Measurements from ENCODE around the gene SLC19A2.
"Not testable (repeated sequence)": the region's sequence is repeated elsewhere in the genome, so short reads cannot be mapped to it uniquely, and the experiment has no call there.

SLC19A2 gene, protein sequence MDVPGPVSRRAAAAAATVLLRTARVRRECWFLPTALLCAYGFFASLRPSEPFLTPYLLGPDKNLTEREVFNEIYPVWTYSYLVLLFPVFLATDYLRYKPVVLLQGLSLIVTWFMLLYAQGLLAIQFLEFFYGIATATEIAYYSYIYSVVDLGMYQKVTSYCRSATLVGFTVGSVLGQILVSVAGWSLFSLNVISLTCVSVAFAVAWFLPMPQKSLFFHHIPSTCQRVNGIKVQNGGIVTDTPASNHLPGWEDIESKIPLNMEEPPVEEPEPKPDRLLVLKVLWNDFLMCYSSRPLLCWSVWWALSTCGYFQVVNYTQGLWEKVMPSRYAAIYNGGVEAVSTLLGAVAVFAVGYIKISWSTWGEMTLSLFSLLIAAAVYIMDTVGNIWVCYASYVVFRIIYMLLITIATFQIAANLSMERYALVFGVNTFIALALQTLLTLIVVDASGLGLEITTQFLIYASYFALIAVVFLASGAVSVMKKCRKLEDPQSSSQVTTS

DNA sequence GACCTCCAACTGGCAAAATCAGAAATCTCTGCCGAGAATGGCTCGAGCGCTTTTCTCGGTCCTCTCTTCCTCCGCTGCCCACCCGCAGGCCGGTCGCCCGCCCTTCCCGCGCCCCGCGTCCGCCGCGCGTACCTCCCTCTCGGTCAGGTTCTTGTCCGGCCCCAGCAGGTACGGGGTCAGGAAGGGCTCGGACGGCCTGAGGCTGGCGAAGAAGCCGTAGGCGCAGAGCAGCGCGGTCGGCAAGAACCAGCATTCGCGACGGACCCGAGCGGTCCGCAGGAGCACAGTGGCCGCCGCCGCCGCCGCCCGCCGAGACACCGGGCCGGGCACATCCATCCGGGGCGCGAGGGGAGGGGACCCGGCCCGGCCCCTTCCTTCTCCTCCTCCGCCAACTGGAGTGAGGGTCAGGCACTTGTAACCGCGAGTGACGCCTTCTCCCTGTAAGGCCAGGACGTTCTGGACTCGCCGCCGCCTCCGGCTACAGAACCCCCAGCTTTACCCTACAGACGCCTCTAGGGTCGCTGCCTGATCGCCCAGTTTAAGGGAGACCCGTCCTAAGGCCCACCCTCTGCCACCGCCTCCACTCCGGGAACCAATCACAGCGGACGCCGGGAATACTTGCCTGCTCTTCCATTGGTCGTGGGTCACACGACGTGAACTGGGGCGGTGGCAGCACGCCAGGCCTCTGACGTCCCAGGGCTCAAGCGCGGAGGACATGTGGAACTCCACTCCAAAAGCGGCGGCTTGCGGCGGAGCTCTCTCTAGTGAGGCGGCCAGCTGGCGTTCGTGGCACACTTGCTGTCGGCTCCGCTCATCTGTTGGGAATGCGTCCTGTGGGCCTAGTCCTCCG, at the start of gene SLC19A2:
TSS of gene SLC19A2 (minus strand) at position 514 of the 850 bp plus-strand sequence. CDS start at position 336, 178 bp downstream.
- DNase-seq: peak; percentile 100

DNA sequence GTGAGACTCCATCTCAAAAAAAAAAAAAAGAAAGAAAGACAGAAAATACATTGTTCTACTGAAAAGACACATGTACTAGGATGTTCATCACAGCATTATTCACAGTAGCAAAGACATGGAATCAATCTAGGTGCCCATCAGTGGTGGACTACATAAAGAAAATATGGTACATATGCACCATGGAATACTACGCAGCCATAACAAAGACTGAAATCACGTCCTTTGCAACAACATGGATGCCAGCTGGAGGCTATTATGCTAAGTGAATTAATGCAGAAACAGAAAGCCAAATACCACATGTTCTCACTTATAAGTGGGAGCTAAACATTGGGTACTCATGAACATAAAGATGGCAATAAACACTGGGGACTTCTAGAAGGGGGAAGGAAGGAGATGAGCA, 48.9 kb upstream of the SLC19A2 start:
- DNase-seq: no peak

DNA sequence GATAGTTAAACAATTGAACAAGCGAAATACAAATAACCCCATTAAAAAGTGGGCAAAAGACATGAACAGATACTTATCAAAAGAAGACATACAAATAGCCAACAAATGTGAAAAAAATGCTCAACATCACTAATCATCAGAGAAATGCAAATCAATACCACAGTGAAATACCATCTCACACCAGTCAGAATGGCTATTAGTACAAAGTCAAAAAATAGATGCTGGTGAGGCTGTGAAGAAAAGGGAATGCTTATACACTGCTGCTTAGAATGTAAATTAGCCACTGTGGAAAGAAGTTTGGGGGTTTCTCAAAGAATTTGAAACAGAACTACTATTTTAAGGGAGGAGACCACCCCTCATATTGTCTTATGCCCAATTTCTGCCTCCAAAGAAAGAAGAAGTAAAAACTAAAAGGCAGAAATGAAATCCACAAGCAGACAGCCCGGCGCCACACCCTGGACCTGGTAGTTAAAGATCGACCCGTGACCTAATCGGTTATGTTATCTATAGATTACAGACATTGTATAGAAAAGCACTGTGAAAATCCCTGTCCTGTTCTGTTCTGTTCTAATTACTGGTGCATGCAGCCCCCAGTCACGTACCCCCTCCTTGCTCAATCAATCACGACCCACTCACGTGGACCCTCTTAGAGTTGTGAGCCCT, 47.9 kb upstream of the SLC19A2 start:
- DNase-seq: not testable (repeated sequence)

DNA sequence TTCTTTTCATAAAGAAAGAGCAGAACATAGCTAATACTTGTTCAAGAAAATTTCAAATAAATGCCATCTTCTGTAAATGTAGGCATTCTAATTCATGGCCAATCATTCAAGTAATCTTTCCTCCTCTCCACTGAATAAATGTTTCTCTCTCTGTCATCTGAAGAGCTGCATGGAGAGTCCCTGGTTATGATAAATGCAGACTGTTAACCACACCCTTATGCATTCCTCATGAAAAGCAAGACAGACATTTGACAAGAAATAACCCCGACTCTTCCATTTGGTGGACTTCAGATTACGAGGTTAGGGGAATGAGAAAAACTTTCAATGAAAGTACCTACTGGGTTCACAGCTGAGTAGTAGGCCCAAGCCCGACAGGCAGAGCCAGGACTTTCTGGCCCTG, 44.7 kb upstream of the SLC19A2 start:
- DNase-seq: no peak

DNA sequence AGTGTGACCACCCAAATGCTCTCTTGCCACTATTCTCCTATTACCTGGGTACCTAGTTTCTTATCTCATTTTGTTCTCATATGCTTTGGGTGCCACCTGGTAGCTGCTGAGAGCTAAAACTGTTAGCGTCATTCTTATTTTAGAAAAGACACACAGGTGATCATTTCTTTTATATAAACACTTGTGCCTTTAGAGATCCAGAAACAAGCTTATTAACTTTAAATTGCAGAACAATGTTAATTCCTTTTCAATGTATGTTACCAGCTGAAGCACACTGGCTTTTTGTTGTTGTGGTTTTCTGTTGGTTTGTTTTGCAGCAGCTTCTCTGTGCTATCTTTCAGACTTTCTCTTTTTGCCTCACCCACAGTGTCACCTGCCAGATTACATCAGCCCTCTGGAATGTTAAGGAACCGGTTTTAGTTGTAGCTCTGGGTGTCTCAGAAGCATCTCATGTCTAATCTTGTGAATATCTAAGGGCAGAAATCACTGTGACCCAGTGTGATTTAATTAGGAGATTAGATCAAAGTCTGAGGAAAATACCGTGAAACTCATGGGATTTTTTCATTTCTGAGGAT, 43.4 kb upstream of the SLC19A2 start:
- peak; percentile 20 for DNase-seq

DNA sequence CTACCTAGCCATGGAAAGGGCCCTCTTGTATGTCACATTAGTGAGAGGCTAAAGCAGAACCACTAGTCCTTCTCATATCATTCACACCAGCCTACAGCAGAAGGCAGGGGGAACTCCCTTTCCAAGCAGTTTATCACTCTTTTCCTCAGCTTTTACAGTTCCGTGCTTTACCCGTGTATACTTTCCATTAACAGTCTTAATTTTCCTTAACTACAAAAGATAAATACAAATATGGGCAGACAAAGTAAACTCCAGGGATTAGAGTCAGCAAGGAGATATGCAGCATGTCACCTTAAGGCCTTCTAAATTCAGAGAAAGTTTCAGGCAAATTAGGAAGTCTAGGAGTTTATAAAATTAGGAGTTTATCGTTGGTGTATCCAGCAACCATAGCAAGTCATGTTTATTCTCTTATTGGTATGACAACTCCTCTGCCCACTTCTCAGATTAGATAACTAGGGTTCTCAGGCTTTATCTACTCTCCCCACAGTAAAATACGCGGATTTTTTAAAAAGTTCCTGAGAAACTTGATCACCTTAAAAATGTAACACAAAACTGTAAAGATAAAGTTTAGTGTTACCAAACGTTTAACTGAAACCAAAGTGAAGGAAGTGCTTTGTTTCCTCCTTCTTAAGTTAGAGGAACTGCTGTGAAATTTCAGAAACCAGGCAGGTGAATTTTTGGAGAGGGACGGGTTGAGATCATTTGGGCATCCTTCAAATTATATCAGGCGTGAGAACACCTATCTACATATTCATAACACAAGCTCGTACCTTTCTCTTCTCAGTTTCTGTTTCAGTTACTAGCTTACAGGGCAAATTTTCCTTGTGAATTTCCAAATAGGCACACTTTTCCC, 42.7 kb upstream of the SLC19A2 start:
- no peak for DNase-seq

DNA sequence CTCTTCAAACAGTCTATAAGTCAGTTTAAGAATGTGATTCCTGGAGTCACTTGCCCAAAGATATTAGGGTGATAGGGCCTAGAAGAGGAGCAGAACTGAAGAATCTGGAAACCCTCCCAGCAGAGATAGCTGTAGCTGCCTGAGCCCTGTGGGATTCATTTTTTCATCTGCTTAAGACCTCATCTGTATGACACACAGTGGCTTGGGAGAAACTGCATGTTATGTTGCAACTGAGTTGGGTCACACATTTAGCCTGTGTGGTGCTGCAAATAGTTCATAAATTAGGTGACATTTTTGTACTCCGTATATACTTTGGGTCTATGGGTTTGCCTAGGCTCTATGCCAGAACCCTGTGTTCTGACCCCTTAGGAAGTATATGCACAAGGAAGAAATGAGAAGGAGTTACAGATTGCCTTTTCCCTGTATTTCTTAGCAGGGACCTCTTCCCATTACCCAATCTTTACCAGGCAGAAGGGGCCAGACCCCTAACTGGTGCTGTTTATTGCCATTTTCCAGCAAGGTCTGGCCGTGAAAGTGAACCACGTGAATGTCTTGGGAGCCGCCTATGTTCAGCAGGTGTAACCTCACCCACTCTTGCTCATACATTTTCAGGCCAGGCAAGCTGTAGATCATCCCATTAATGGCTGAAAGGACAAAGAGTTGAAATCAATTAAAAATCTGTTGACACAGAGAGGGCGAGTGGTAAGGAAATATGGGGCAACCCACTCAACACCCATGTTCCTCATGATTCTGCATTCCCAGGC, 41.9 kb upstream of the SLC19A2 start:
- no peak for DNase-seq

DNA sequence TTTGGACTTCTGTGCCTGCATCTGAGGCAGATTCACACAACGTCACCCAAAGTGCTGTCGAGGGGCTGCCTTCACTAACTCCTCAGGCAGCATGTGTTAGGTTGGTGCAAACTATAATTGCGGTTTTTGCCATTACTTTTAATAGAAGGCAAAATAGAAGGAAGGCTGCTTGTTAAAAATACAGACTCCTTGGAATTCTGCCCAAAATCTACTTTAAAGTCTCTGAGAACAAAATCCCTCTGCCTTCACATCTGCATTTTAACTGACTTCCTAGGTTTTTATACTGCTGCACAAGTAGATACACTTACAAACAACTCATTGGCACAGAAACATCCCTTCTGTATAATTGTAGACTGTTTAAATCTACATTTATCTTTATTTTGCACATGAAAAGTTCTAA, 41.3 kb upstream of the SLC19A2 start:
- no peak for DNase-seq

DNA sequence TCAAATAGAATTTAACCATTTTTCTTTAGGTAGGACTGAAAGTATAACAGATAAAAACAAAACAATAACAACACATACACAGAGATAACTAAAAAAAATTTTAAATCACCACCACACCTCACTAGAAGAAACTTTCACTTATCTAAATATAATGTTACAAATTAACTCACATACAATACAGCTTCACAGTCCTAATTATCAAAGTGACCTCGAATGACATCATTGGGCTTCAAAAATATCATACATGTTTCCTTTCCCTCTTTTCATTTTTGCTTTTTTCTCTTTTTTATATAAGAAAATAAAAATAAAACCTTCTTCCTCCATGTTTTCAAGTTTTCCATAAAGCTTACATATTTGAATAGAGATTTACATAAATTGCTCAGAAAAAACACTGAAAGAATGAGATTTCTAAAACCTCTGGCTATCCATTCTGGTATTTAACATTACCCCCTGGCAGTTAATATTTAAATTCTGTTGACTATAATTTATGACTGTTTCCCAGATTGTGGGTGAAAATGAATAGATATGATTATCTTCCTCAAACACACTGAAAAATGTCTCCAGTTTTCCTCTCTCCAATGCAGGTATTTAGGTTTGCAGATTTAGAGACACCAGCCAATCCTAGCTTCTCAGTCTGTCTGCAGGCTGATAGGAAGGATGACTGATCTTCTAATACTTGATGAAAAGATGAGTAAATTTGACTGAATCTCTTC, 40.5 kb upstream of the SLC19A2 start:
- DNase-seq: no peak

DNA sequence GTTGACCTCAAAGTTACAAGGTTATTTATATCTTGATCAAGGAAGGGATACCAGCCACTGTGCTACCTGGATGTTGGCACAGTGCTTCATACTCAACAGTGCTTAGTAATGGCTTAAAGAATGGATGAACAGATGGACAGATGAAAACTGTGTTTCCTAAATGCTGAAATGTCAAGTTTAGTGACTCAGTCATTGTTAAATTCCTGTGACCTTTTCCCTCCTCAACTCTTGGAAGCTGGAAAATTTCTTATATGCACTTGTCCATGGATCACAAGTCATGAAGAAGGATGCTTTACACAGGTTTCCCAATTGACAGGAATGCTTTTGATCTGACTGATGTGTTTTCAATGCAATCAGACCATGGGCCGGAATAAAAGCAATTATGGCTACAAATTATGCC, 39.6 kb upstream of the SLC19A2 start:
- no peak for DNase-seq

DNA sequence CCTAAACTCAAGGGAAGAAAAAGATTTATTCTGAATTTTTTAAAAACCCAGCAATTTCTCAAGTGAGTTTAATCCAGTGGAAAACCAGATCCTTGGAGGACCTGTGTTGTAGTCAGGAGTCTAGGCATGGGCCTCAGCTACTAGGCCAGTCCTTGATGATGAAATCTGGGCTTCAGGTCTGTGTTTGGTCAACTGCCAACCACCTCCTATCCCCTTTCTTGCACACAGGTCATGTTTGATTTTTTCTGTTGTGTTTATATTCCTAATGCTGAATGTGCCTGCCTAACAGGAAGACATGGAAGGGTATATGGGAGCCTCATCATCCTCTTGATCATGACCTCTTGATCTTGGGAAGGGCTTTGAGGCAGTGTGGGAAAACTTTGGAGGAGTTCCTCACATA, 38.2 kb upstream of the SLC19A2 start:
- no peak for DNase-seq

DNA sequence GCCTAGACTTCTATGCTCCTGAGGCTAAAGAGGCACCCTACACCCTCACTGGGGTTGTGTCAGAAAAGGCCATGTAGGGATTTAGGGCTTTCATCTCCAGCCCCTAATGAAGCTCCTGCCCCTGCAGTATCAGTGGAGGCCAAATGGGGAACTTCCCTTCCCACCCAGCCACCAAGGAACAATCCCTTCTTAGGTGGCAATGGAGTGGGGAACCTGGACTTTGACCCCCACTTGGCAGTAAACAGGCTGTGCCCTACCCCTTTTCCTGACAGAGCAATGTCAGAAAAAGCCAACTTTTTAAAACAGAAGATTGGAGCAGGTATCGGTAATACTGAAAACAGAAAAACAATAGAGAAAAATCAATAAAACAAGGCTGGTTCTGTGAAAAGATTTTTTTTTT, 35.5 kb upstream of the SLC19A2 start:
- no peak for DNase-seq

DNA sequence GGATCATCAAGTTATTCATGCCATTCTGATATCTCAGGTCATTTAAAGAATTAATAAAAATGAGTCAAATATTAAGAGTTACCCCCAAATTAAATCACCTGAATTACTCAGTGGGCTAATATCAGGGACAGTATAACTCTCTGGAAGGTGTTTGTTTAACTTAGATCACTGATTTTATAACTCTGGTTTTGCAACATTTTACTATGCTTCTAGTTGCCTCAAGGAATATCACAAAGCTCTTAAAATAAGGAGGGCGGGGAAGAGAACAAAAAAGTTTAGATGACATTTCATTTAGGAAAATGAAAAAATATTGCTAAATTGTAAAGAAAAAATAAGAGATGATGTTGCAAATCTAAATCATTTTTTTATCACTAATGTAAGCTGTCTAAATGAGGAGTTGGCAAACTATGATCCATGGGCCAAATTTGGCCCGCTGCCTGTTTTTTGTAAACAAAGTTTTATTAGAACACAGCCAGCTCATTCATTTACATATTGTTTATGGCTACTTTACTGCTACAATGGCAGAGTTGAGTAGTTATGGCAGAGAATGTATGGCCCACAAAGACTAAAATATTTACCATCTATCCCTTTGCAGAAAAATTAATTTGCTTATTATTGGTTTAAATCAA, 31.9 kb upstream of the SLC19A2 start:
- no peak for DNase-seq

DNA sequence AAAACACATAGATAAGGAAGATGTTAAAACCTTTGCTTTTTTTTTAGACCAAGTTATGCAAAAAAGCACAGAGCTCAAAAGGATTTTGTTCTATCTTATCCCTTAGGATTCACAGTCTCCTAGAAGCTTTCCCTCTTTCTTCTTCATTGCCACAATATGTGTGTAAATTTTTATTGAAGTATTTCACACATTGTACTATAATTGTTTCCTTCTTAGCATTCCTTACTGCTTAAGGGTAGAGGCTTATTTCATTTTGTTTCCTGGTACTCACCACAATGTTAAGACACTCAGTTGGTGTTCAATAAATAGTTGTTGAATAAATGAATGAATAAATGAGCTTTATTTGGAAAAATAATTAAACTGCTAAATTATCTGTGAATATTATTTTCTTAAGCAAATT, 29.9 kb upstream of the SLC19A2 start:
- no peak for DNase-seq

DNA sequence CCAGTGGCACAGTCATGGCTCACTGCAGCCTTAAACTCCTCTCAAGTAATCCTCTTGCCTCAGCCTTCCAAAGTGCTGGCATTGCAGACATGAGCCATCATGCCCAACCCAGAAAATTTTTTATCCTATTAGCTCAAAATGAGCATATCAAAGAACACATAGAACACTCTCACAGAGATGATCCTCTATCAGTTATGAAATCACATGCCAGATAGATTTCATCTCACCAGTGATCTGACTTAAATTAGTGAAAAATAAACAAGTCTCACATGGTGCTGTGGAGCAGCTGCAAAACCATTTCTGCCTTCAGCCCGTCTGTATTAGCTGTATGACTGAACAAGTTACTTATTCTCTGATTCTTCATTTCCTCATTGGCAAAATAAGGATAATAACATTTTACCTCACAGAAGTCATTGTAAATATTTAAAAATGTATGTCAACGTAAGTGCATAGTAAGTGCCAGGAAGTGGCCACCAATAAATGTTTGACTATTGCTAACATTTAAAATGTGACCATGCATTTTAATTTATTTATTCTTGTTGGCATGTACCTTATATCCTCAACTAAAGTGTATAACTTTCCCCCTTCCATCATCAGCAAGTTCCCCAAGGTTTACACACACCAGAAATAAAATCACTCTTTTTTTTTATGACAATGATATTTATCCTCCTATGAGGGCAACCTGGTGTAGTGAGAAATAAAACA, 29.0 kb upstream of the SLC19A2 start:
- DNase-seq: no peak

DNA sequence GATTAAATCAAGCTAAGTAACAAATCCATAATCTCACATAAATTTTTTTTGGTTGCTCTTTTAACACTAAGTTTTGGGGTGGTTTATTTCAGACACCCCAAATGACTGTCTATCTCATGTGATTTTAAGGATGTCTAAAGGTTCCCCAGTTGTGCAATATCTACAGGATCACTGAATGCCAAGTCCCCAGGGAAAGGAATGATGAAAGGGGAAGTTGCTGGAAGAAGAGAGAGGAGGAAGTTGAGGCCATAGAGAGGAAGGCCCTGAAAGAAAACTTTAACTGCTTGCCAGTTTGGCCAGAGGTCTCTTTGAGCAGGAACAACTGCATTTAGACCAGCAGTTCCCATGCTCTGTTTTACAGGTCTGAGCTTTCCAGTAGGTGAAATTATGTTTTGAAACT, 27.5 kb upstream of the SLC19A2 start:
- no peak for DNase-seq

DNA sequence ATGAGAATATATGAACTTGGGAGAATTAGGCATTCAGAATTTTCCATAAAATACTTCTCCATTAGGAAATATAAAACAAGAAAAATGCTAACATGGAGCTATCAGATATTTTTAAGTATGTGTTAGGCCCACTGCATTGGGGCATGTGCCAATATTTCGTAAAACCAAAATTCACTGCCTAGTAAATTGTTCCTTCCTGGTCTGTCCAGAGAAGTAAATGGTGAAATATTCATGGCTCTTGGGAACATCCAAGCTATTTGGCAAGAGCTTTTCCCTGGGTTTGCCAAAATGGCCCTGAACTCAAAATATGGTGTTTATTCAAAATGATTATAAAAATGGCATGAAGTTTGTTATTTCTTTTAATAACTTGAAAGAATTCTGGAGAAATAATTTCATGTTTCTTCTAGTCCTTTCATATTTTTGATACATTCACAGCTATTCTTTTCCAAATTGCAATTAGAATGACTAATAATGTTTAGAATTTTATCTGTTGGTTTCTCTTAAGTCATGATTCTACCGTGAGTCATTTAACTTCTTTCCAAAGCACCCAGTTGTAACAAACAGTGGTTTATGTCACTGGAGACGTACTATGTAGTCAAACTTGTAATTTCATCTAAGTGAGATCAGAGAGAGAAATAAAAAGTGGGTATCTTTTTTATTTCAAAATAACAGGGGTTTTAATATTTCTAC, 25.7 kb upstream of the SLC19A2 start:
- no peak for DNase-seq

DNA sequence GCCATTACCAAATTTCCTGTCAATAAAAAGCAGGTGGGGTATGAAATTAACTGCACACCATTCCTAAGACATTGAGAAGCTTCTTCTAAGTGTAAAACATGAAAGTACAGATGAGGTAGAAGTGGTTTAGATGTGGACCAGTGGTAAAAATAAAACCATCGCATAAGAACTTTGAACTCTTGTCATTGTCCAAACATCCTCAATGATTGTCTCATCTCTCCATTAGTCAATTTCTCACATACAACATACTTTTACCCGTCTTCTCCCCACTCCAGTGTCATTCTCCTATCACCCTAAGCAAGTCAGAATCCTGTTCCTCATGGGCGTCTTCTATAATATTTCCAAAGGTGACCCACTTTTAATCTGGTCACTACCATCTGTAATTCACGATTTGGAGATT, 24.3 kb upstream of the SLC19A2 start:
- no peak for DNase-seq

DNA sequence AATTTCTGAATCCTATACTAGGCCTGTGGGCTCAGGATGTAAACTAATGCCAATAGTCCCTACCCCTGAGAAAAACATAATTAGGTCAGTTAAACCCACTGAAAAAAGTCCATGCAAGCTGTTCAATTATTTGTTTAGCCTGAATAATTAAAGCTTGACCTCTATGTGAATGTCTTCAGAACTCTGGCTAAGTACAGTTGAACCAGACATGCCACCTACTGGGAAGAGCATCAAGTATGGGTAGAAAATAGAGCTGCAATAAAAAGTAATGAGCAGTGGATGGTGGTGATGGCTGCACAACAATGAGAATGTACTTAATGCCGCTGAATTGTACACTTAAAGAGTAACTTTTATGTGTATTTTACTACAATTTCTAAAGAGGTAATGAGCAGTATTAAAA, 23.6 kb upstream of the SLC19A2 start:
- peak; percentile 54 for DNase-seq

Measured in NCI-H82 (cell line).